Activated CD8-positive, alpha-beta memory T cell treated with anti-CD3 and anti-CD28 coated beads, Interleukin-2, amount 10 ng/mL, durations not matched to agents 7 days and 5 days (primary cell): Measurements from ENCODE around the gene SLC6A6. TPM values are rescaled to one million over a fixed set of nuclear protein-coding genes. Genes with fewer than 3 reads are reported as not detected.
"Not testable (repeated sequence)": the region's sequence is repeated elsewhere in the genome, so short reads cannot be mapped to it uniquely, and the experiment has no call there.

Experiments used
- ATAC-seq: fragments of 150-1000 bp; cut with Tn5 transposase; one replicate; pipeline ENCODE4 v1.10.0; 2021; ENCODE audit warnings: moderate library complexity
- CTCF ChIA-PET: fragments of 350-600 bp; sonication (Branson Sonifier 250); formaldehyde crosslinking; loops from one replicate; lab custom pipeline; 2021; ENCODE audit warnings: antibody characterized with exemption; lab: Charles Lee
- DNase-seq: peaks from one replicate; pipeline ENCODE4 v3.0.0-alpha.2; 2020
- H3K27ac Mint-ChIP-seq: one replicate; pipeline ENCODE4 v1.8.0; 2021; ENCODE audit warnings: mild to moderate bottlenecking, mixed read lengths
- H3K27me3 Mint-ChIP-seq: one replicate; pipeline ENCODE4 v1.8.0; 2021; ENCODE audit warnings: mixed read lengths
- H3K36me3 Mint-ChIP-seq: one replicate; pipeline ENCODE4 v1.8.0; 2021; ENCODE audit warnings: mild to moderate bottlenecking, mixed read lengths
- H3K4me1 Mint-ChIP-seq: one replicate; pipeline ENCODE4 v1.8.0; 2021; ENCODE audit warnings: mixed read lengths
- H3K4me3 Mint-ChIP-seq: one replicate; pipeline ENCODE4 v1.8.0; 2021; ENCODE audit warnings: mild to moderate bottlenecking, moderate library complexity, mixed read lengths
- H3K9me3 Mint-ChIP-seq: one replicate; pipeline ENCODE4 v1.8.0; 2022; ENCODE audit warnings: low read depth, mixed read lengths
- total RNA-seq, 2 experiments: library from RNA; stranded (reverse); gene quantifications; one replicate each; pipeline ENCODE4 v1.2.3, GENCODE V29; 2021

SLC6A6 gene
- total RNA-seq, 2 experiments from 2014 or later = 55.3 to 64.6 TPM

DNA sequence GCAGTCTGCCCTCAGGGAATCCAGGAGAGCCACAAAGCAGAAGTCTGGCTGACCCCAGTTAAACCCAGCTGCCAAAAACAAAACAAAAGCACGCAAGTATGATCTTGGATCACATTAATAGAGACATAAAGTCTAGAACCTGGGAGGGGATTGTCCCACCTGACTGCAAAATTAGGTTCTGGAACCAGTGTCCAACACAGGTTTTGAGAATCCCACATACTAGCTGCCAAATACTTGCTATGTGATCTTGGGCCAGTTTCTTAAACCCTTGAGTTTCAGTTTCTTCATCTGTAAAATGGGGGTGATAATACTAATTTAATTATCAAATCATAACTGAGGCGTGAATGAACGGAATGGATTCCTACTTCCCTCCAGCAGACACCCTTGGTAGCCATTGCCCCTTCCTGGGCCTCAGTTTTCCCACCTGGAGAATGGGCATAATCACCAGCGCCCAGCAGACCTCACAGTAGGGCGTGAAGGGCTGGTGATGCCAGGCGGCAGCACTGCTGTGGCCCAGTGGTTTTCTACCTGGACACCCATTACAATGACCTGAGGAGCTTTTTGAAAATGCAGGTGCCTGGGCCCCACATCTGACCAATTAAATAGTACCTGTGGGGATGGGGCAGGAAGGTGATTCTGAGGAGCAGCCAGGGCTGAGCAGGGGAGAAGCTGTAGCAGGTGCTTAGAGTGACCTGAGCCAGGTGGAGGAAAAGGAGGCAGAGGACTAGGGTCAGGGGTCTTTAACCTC lies 105.5 kb downstream of the SLC6A6 start:
- H3K27me3 Mint-ChIP-seq = peaks cover 2% of the 10 kb centered on the region
- DNase-seq = no peak
- no peak for ATAC-seq
- H3K9me3 Mint-ChIP-seq = peaks cover 5% of the 10 kb centered on the region
- no peak overlapping the region for H3K27ac Mint-ChIP-seq
- no peaks in the 10 kb centered on the region for H3K4me1 Mint-ChIP-seq
- H3K4me3 Mint-ChIP-seq = no peak overlapping the region
- CTCF ChIA-PET = interaction anchor here (0.6 to 2.1 kb wide), 10 partner anchors 9 to 413 kb away, joined by 3 to 9 read pairs (median 4); no protein-coding TSS in a partner anchor
- H3K36me3 Mint-ChIP-seq = no peaks in the 10 kb centered on the region

DNA sequence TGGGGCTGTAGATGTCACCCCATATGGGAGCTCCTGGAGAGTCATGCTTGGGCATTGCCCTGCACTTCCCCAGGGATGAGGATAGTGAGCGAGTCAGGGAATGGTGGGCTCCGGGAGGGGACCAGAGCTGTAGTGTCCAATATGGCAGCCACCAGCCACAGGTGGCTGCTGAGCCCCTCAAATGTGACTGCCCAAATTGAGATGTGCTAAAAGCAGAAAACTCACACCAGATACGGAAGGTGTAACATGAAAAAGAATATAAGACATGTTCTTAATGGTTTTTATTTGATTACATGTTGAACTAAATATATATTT lies 106.1 kb downstream of the SLC6A6 start:
- DNase-seq (no peak), ATAC-seq (no peak)
- H3K36me3 Mint-ChIP-seq = no peaks in the 10 kb centered on the region
- no peaks in the 10 kb centered on the region for H3K9me3 Mint-ChIP-seq
- H3K27me3 Mint-ChIP-seq = peaks cover 2% of the 10 kb centered on the region
- H3K4me1 Mint-ChIP-seq = no peaks in the 10 kb centered on the region
- CTCF ChIA-PET = interaction anchor here (0.6 to 2.1 kb wide), 13 partner anchors 9 to 412 kb away, joined by 3 to 9 read pairs (median 4); partner anchors contain the start of gene CCDC174
- H3K4me3 Mint-ChIP-seq = no peak overlapping the region
- no peak overlapping the region for H3K27ac Mint-ChIP-seq

DNA sequence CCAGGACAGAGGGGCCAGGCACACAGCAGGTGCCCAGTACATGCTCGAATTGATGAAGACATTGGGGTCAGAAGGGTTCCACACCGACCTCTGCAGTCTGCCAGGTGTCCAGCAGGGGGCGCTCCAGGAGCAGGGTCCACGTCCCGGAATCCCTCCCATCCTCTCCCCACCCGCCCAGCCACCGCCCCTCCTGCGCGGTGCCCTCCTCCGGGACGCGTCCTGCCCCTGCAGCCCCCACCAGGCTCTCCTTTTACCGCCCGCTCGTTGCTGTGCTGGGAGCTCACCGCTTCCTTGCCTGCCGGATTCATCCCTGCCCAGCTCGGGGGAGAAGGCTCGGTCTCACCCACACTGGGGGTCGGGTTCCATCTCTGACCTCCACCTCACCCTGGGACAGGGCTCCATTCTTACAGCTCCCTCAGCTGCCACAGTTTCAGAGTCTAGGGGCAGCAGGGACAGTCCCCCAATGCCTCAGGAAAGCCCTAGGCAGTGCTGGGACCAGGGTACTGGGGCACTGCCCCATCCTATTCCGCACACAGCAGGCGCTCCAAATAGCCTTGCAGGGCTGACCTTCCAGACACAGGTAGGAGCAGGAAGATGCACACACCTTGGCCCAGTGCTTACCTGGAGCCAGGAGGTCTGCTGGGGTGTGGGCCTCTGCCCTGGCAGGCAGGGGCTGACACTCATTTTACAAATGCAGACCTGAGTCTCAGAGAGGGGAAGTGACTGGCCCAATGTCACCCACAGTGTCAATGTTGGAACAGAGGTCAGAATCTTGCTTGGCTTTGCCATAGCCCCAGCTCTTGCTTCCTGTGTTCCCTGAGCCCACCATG lies 106.8 kb downstream of the SLC6A6 start:
- DNase-seq = peak; percentile 78
- H3K36me3 Mint-ChIP-seq = no peaks in the 10 kb centered on the region
- H3K9me3 Mint-ChIP-seq = no peaks in the 10 kb centered on the region
- H3K27ac Mint-ChIP-seq = no peak overlapping the region
- CTCF ChIA-PET = interaction anchor here (0.6 to 2.1 kb wide), 19 partner anchors 8 to 411 kb away, joined by 3 to 9 read pairs (median 4); partner anchors contain the start of gene CCDC174
- no peak overlapping the region for H3K4me3 Mint-ChIP-seq
- ATAC-seq = peak; percentile 57
- H3K4me1 Mint-ChIP-seq = no peaks in the 10 kb centered on the region
- H3K27me3 Mint-ChIP-seq = peaks cover 2% of the 10 kb centered on the region

GRCh38 chr3:14509796-14510100 lies 107.3 kb downstream of the SLC6A6 start:
- no peak for DNase-seq
- no peaks in the 10 kb centered on the region for H3K4me1 Mint-ChIP-seq
- no peak overlapping the region for H3K4me3 Mint-ChIP-seq
- ATAC-seq = no peak
- H3K36me3 Mint-ChIP-seq = no peaks in the 10 kb centered on the region
- H3K27me3 Mint-ChIP-seq = peaks cover 2% of the 10 kb centered on the region
- CTCF ChIA-PET = interaction anchor here (1.0 to 2.1 kb wide), 5 partner anchors 10 to 48 kb away, joined by 3 to 9 read pairs (median 4); no protein-coding TSS in a partner anchor
- H3K9me3 Mint-ChIP-seq = no peaks in the 10 kb centered on the region
- no peak overlapping the region for H3K27ac Mint-ChIP-seq

GRCh38 chr3:14510838-14511622 lies 108.6 kb downstream of the SLC6A6 start:
- peaks cover 2% of the 10 kb centered on the region for H3K27me3 Mint-ChIP-seq
- no peak overlapping the region for H3K4me3 Mint-ChIP-seq

DNA sequence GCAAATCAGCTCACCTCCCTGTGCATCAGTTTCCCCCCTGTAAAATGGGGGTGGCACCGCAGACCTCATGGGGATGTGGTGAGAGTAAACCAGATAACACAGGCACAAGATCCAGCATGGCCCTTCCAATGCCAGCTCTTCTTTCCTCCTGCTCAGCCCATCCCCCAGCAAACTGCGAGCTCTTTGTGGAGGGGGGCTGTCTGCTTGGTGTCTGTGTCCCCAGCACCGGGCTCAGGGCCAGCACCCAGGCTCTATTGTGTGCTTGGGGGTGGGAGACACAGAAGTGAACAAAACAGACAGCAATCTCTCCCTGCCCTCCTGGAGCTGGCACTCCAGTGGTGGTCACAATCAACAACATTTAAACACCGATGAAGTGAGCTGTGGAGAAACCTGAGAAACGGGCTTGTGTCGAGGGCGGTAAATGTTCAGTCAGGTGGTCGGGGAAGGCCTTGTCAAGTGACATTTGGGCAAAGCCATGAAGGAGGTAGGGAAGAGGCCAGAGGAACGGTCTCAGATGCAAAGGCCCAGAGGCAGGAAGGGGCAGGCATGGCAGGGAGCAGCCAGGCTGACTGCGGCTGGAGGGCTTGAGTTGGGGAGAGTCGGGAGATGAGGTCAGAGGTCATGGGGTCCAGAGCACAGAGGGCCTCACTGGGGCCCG lies 109.3 kb downstream of the SLC6A6 start:
- Mint-ChIP-seq H3K4me3 (no peak overlapping the region), H3K27me3 (peaks cover 2% of the 10 kb centered on the region), H3K9me3 (no peaks in the 10 kb centered on the region), H3K36me3 (no peaks in the 10 kb centered on the region), H3K27ac (no peak overlapping the region), H3K4me1 (no peaks in the 10 kb centered on the region)
- ATAC-seq (no peak), DNase-seq (no peak)
- CTCF ChIA-PET = interaction anchor here (1.0 to 1.1 kb wide), 2 partner anchors 16 to 409 kb away, joined by 4 read pairs; no protein-coding TSS in a partner anchor

More at GRCh38 chr3:14510838-14511622, 108.6 kb downstream of the SLC6A6 start:
- Mint-ChIP-seq H3K9me3 (no peaks in the 10 kb centered on the region), H3K27ac (no peak overlapping the region), H3K36me3 (no peaks in the 10 kb centered on the region), H3K4me1 (no peaks in the 10 kb centered on the region)
- CTCF ChIA-PET = interaction anchor here (1.4 kb wide), 1 partner anchor 410 kb away, joined by 4 read pairs; no protein-coding TSS in a partner anchor
- DNase-seq = no peak
- no peak for ATAC-seq

DNA sequence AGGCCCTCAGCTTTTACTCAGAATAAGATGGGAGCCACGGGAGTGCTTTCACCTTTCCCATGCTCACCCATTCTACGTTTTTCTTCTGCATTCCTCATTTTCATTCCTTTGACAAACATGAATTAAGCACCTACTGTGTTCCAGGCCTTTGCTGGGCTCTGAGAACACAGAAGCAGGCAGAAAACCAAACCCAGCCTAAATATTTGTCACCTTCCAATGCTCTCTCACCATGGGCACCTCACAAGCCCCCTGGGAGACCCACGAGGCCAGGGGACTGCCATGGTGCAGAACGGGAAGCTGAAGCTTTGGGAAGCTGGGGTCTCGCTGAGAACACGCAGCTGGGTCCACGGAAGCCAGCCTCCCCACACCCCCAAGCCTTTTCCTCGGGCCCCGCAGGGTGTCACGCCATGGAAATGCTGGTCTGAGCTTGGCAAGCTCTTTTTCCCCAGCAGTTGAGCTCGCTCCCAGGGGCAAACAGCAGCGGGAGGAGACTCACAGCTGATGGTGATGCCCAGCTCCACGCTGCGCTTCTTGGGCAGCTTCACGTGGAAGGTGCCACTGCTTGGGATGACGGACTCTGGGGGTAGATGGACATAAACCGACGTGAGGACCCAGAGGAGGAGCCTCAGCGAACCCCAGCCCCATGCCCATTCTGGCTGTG lies 110.0 kb downstream of the SLC6A6 start:
- H3K4me1 Mint-ChIP-seq = no peaks in the 10 kb centered on the region
- DNase-seq (no peak), ATAC-seq (no peak)
- no peaks in the 10 kb centered on the region for H3K36me3 Mint-ChIP-seq
- CTCF ChIA-PET = interaction anchor here (1.0 to 1.2 kb wide), 3 partner anchors 15 to 409 kb away, joined by 3 to 4 read pairs (median 4); no protein-coding TSS in a partner anchor
- H3K27me3 Mint-ChIP-seq = peaks cover 2% of the 10 kb centered on the region
- H3K27ac Mint-ChIP-seq = no peak overlapping the region
- no peaks in the 10 kb centered on the region for H3K9me3 Mint-ChIP-seq
- H3K4me3 Mint-ChIP-seq = no peak overlapping the region

DNA sequence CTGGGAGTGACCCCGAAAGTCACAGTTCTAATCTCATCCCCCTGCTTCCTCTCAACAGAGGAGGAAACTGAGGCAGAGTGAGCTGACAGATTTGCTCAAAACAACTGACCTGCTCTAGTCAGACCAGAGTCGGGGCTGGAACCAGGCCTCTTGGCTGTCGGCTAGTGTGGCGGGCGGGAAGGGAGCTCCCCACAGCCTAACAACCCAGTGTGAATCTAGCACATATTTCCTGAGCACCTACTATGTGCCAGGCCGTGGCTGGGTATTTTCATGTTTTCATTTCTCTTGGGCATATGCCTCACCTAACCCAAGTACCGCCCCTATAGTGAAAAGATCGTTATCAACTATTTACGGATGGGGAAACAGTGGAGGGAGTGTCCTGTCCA lies 110.5 kb downstream of the SLC6A6 start:
- H3K27ac Mint-ChIP-seq = no peak overlapping the region
- no peaks in the 10 kb centered on the region for H3K36me3 Mint-ChIP-seq
- no peak for ATAC-seq
- CTCF ChIA-PET = interaction anchor here (1.1 to 1.2 kb wide), 3 partner anchors 52 to 408 kb away, joined by 3 to 4 read pairs (median 3); no protein-coding TSS in a partner anchor
- DNase-seq = no peak
- H3K4me1 Mint-ChIP-seq = no peaks in the 10 kb centered on the region
- H3K4me3 Mint-ChIP-seq = no peak overlapping the region
- no peaks in the 10 kb centered on the region for H3K9me3 Mint-ChIP-seq
- peaks cover 2% of the 10 kb centered on the region for H3K27me3 Mint-ChIP-seq

DNA sequence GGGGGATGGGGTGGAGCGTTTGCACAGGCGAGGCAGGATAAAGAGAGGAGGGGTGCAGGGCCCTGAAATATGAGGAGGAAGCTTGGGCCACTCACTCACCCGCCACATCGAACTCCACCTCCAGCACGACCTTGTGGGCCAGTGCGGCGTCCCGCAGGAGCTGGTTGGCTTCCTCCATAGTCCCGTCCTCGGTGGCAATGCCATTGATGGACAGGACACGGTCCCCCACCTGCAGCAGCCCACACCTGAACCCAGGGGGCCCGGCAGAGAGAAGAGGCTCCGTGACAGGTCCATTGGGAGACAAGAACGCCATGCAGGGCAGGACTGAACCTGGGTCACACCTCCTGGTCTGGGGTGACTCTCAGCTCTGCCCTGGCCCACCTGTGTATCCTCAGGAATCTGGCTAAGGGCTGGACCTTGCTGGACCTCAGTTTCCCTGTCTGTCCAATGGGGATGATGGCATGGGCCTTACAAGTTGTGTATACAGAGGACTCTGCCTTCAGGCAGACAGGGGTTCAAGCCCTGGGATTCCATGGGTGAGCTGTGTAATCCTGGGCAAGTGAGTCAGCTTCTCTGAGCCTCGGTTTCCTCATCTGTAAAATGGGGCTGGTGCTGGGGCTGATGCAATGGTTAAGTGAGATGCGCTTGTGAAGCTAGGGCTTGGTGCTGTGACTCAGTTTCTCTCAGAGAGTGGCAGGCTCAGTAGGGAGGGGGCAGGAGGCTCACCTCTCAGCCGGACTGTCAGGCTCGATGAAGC lies 111.3 kb downstream of the SLC6A6 start:
- H3K27ac Mint-ChIP-seq = no peak overlapping the region
- CTCF ChIA-PET = interaction anchor here (0.7 to 1.2 kb wide), 3 partner anchors 51 to 249 kb away, joined by 3 read pairs; no protein-coding TSS in a partner anchor
- peaks cover 2% of the 10 kb centered on the region for H3K27me3 Mint-ChIP-seq
- H3K4me1 Mint-ChIP-seq = no peaks in the 10 kb centered on the region
- no peaks in the 10 kb centered on the region for H3K36me3 Mint-ChIP-seq
- ATAC-seq = no peak
- no peak overlapping the region for H3K4me3 Mint-ChIP-seq
- DNase-seq = no peak
- H3K9me3 Mint-ChIP-seq = no peaks in the 10 kb centered on the region

DNA sequence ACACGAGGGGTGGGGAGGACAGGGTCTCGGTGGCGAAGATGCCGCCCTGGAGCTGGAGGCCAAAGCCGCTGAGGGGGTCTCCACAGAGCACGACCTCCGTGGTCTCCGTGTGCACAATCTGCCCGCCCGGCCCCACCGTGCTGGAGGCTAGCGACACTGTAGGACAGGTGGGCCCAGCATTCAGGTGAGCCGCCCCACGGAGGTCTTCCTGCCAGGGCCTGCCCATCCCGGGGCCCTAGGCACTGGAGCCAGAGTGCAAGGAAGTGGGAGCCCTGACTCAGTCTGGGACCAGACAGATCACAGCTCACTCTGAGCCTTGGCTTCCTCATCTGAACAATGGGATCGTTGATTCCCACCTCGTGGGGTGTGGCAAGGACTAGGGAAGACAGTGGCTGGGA lies 111.9 kb downstream of the SLC6A6 start:
- H3K4me1 Mint-ChIP-seq = no peaks in the 10 kb centered on the region
- no peaks in the 10 kb centered on the region for H3K9me3 Mint-ChIP-seq
- no peak for ATAC-seq
- no peak for DNase-seq
- H3K27ac Mint-ChIP-seq = no peak overlapping the region
- no peaks in the 10 kb centered on the region for H3K36me3 Mint-ChIP-seq
- peaks cover 2% of the 10 kb centered on the region for H3K27me3 Mint-ChIP-seq
- CTCF ChIA-PET = interaction anchor here (0.7 to 1.1 kb wide), 2 partner anchors 51 to 127 kb away, joined by 3 read pairs; no protein-coding TSS in a partner anchor
- no peak overlapping the region for H3K4me3 Mint-ChIP-seq

DNA sequence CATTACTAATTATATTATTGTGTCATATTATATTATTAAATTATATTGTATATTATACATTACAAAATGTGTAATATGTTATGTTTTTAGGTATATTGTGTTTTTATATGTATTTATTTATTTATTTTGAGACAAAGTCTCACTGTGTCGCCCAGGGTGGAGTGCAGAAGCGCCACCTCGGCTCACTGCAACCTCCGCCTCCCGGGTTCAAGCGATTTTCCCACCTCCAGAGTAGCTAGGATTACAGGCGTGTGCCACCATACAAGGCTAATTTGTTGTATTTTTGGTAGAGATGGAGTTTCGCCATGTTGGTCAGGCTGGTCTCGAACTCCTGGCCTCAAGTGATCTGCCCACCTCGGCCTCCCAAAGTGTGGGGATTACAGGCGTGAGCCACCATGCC lies 113.1 kb downstream of the SLC6A6 start:
- H3K36me3 Mint-ChIP-seq, H3K27ac Mint-ChIP-seq, CTCF ChIA-PET, DNase-seq, H3K4me3 Mint-ChIP-seq, H3K9me3 Mint-ChIP-seq, H3K4me1 Mint-ChIP-seq, H3K27me3 Mint-ChIP-seq, ATAC-seq: not testable (repeated sequence)
